ENCODE measurements around the gene GLRA3.

The GLRA3 gene

DNA sequence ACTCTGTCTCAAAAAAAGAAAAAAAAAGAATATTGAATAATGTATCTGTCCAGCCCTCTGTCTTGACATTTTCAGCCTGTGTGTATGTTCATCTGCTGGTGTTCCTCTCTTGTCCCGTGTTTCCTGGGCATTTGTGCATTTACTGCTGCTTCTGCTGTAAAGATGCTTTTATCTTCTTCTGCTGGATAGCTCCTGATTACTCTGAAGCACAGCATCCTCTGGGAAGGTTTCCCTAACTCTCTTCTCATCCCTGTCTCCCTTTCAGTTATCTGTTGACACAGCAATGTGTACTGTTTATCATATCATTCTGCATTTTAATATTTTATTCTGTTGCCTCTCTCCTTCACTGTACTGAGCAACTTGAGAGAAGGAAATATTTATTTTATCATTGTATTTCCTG is 232.5 kb downstream of the GLRA3 start:
- no peak for DNase-seq (ENCODE audit: insufficient read length, low spot score)
- no peak for FAIRE-seq
- TF ChIP-seq POLR2A (IDR thresholded peaks at IDR 0.05; ENCODE audit: low read depth, low read length) = no peak

DNA sequence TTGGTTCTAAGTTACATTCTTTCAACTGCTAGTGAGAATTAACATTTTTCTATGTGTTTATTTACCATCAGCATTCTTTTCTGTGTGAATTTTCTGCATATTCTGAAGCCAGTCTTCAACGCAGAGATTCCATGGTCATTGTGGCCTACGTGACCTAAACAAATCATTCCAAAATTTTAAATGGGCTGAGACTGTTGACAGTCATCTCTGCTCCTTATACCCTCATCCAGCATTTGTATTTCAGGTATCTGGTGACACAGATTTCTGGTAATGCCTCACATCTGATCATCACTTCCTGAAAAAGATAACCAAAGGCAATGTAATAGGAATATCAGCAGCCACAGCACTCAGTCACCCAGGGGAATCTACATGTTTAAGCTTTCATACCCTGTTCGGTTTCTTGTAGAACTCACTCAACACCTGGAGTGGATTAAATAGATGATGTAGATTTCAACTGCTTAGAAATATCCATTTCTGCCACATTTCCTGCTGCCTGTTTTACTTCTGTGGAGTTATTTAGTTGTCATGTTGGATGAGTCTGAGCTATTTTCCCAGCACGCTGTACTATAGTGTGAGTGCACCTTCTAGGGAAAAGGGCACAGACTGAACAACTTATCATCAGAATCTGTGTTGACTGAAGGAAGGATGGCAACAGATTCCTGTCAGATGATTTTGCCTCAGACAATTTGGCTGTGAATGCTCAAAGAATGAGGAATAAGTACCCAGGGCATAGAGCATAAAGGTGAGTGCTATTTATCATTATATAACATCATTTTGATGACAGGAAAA is 233.7 kb downstream of the GLRA3 start:
- no peak for TF ChIP-seq POLR2A (IDR thresholded peaks at IDR 0.05; ENCODE audit: low read depth, low read length)
- FAIRE-seq (no peak), DNase-seq (ENCODE audit: insufficient read length, low spot score) (no peak)

DNA sequence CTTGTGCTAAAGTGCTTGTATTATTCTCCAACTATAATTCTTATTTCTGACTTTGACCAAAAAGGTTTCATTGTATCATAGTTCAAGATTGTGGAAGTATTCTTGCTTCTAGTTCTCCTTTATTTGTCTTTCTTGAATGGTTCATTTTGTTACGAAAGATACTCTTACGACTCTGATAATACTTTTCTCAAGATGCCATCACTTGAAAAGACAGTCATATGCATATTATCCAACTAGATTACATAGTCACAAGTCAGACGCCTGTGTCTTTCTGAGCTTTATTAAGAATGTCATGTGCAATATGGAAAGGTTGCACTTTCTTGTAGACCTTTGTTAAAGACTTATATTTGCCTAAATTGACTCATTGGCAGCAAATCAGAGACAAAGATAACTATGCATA is 235.3 kb downstream of the GLRA3 start:
- no peak for DNase-seq (ENCODE audit: insufficient read length, low spot score)
- no peak for FAIRE-seq
- TF ChIP-seq POLR2A (IDR thresholded peaks at IDR 0.05; ENCODE audit: low read depth, low read length) = no peak

DNA sequence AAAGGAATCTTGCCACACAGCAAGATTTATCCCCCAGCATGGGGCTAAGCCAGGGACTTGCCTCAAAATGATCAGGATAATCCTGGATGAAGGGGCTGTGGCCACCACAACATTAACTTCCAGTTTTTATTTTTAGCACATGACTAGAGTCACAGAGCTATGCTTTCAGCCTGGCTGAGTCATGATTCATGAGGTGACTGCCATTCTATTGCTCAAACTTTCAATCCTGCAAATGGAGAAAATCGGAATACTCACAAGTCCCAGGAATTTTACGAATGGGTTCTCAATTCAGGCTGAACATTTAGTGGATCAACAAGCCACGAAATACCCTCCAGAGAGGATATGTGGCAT is 236.1 kb downstream of the GLRA3 start:
- no peak for DNase-seq (ENCODE audit: insufficient read length, low spot score)
- TF ChIP-seq POLR2A (IDR thresholded peaks at IDR 0.05; ENCODE audit: low read depth, low read length) = no peak
- FAIRE-seq = no peak

GRCh38 chr4:174592256-174592984 is 236.6 kb downstream of the GLRA3 start:
- DNase-seq (ENCODE audit: insufficient read length, low spot score) (no peak), FAIRE-seq (no peak)
- TF ChIP-seq POLR2A (IDR thresholded peaks at IDR 0.05; ENCODE audit: low read depth, low read length) = no peak

DNA sequence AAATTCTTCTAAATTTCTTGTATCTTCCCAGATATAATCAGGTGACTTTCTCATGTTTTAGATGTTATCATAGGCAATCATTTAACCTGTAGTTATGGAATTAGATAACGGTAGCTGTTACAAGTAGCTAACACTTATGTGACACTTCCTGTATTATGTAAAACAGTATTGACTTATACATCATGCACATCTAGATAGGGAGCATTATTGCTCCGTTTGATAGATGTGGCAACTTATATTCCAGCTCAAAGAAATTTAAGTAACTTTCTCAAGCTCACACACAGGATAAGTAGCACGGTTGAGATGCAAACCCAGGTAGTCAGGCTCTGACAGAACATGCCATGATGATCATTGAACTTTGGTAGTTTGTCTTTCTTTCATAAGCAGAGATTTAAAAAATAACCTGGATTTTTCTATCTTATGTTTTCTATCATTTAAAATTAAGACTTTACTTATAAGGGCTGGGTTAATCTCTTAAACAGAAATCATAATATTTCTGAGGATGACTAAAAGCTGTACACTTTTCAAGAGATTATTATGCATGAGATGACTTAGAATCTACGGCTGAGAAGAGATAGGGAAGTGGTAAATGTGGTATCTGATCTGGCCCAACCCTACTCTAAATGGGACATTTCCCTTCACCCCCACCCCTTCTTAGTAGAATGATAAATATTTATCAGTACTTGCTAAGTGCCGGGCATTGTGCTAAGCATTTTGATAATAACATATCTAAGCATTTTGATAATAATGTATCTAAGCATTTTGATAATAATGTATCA is 237.6 kb downstream of the GLRA3 start:
- FAIRE-seq (no peak), DNase-seq (ENCODE audit: insufficient read length, low spot score) (no peak)
- TF ChIP-seq POLR2A (IDR thresholded peaks at IDR 0.05; ENCODE audit: low read depth, low read length) = no peak

- FAIRE-seq = no peak
- DNase-seq (ENCODE audit: insufficient read length, low spot score) = no peak
- no peak for TF ChIP-seq POLR2A (IDR thresholded peaks at IDR 0.05; ENCODE audit: low read depth, low read length)
These were observed 238.7 kb downstream of the GLRA3 start for GRCh38 chr4:174590336-174590735.
